HAP-1 (cell line): ENCODE measurements around the gene POP5.
"Not testable (repeated sequence)": the region's sequence is repeated elsewhere in the genome, so short reads cannot be mapped to it uniquely, and the experiment has no call there.

Source experiments
- DNase-seq, 2 experiments: peaks; one replicate each; pipeline ENCODE4 v3.0.0-alpha.2; 2016 to 2020; ENCODE audit warnings: low spot score in 2 of 2
- H3K27me3 ChIP-seq: fragments of 250-450 bp; sonication (Bioruptor Pico); 2 replicates; pipeline ENCODE4 v1.5.1; 2020; ENCODE audit warnings: low read depth, mild to moderate bottlenecking, moderate library complexity
- H3K36me3 ChIP-seq: fragments of 250-450 bp; sonication (Bioruptor Pico); replicated peaks from 2 replicates; pipeline ENCODE4 v1.5.1; 2020; ENCODE audit warnings: mild to moderate bottlenecking
- H3K4me1 ChIP-seq: fragments of 250-450 bp; sonication (Bioruptor Pico); 2 replicates; pipeline ENCODE4 v1.5.1; 2020; ENCODE audit warnings: mild to moderate bottlenecking
- H3K4me3 ChIP-seq: fragments of 250-450 bp; sonication (Bioruptor Pico); 2 replicates; pipeline ENCODE4 v1.5.1; 2020; ENCODE audit warnings: mild to moderate bottlenecking, moderate library complexity
- H3K9me3 ChIP-seq: fragments of 250-450 bp; sonication (Bioruptor Pico); 2 replicates; pipeline ENCODE4 v1.5.1; 2020; ENCODE audit warnings: mild to moderate bottlenecking, moderate library complexity
- in situ Hi-C: fragments of 300-500 bp; cut with MboI; formaldehyde crosslinking; loops from 3 replicates; pipeline ENCODE4 v1.14.3; 2020; ENCODE audit warnings: low sequenced_read_pairs, inconsistent platforms, mixed read lengths

Gene POP5

DNA sequence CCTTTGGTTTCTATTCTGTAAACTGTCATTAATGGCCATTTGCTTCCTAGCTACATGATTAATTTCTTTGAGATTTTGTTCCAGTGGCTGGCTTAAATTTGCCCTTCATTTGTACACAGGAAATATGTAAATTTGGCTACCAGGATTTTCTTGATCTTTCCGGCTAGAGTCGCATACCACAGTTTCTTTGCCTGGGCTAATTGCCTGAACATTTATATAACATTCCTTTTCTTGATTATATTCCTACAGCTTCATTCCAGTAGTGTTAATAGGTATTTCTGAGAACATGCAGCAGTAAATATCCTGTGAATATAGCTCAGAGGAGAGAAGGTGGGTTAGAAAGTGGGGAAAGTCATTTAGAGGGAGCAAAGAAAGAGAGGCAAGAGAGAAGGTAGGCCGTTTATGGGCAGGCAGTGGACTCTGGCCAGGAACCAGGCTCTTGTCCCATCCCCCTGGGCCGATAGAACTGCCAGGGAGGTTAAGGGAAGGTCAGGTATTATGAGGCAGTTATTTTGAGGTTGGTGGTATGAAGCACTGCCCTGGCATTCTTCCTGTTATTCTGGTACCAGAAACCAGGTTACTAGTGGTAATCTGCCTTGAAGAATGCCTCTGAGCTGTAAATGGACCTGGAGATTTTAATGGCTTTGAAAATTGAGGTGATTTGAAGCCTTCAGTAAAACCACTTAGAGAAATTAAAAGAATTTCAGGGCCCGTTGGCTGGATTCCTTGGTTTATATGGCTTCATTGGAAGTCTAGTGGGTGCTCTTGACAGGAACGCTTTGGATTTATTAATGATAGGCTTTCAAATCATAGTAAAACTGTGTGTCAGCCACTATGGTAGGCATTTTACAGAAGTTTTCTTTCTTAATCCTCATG is 42.7 kb downstream of the POP5 start:
- in situ Hi-C loops: no loop called here
- Histone ChIP-seq H3K36me3 (peaks cover 15% of the 10 kb centered on the region), H3K4me1 (peaks cover 26% of the 10 kb centered on the region), H3K9me3 (no peaks in the 10 kb centered on the region), H3K4me3 (no peak overlapping the region), H3K27me3 (no peaks in the 10 kb centered on the region)
- peak in 1 of 2 experiments; percentile 26 for DNase-seq

DNA sequence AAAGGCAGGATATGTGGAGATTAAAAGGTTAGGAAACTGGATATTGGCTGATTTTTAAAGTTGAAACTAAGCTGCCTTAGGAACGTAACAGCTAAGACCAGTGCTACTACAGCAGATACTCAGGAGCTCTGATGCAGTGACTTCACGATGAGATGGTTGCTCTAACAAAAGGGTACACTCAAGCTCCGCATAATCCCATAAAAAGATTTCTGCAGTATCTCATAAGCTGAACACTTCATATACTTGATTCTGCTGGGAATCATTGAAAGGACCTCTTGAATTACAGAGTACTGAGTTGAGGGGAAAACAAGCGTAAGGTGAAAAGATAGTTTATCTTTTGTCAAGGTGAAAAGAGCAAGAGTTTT is 43.4 kb downstream of the POP5 start:
- Histone ChIP-seq H3K36me3 (peaks cover 13% of the 10 kb centered on the region), H3K4me1 (peaks cover 26% of the 10 kb centered on the region), H3K9me3 (no peaks in the 10 kb centered on the region), H3K27me3 (no peaks in the 10 kb centered on the region), H3K4me3 (peak overlapping the region; percentile 1)
- DNase-seq: peak in 1 of 2 experiments; percentile 65
- in situ Hi-C loops: no loop called here

DNA sequence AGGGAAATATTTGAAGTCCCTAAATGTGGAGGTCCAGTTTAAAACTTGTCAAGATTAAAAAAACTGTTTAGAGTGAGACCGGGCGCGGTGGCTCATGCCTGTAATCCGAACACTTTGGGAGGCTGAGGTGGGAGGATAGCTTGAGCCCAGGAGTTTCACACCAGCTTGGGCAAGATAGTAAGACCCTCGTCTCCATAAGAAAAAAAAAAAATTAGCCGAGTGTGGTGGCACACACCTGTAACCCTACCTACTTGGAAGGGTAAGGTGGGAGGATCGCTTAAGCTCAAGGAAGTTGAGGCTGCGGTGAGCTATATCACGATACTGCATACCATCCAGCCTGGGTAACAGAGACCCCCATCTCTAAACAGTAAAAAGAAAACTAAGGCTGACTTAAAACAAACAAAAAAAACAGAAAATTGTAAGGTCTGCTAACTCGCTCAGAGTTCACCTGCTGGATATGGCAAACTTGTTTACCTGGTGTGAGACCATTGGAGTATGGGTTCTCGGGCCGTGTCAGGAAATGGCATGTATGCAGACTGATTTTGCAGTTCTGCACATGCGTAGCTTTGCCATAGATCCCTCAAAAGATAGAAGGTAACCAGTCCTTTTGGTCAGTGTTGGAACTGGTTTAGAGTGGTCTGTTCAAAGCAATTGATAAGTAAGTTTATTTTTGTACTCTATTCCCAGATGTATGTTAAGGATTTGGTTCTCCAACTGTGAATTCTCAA is 45.0 kb downstream of the POP5 start:
- no peak for DNase-seq
- H3K9me3 ChIP-seq: no peaks in the 10 kb centered on the region
- H3K36me3 ChIP-seq: peaks cover 13% of the 10 kb centered on the region
- no peaks in the 10 kb centered on the region for H3K27me3 ChIP-seq
- peak overlapping the region; percentile 67 for H3K4me3 ChIP-seq
- in situ Hi-C loops: no loop called here
- peaks cover 26% of the 10 kb centered on the region for H3K4me1 ChIP-seq

DNA sequence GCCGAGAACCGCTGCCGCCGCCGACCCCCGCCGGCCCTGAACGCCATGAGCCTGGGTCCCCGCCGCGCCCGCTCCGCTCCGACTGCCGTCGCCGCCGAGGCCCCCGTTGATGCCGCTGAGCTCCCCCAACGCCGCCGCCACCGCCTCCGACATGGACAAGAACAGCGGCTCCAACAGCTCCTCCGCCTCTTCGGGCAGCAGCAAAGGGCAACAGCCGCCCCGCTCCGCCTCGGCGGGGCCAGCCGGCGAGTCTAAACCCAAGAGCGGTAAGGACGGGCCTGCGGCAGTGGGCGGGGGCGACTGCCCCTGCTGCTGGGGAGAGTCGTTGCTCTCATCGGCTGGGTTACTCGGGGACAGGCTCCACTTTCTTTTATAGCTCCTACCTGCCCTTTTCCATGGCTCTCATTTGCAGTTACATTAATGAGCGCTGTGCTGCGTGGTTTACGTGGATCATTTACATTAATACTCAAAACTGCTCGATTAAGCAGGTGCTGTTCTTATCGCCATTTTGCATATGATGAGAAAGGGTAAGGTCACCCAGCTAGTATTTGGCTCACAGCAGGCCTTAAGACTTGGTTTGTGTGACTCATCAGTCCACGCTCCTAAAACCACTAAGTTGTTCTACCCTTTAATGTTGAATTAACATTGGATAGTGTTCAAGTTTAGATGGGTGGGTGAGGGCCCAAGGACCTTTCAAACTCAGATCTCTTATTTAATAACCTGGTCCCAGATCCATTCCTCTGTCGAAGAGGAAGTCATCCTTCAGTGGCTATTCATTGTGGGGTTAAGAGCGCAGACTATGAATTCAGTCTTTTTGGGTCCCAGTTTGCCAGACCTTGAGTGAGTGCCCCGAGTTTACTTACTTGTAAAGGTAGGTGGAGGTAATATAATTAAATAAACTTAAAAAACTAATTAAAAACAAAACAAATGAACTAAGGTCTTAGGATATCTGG is 46.2 kb downstream of the POP5 start:
- in situ Hi-C loops: no loop called here
- Histone ChIP-seq H3K4me1 (peaks cover 26% of the 10 kb centered on the region), H3K27me3 (no peaks in the 10 kb centered on the region), H3K4me3 (peak overlapping the region; percentile 67), H3K36me3 (peaks cover 13% of the 10 kb centered on the region), H3K9me3 (no peaks in the 10 kb centered on the region)
- DNase-seq: peak; percentile 44 to 72

DNA sequence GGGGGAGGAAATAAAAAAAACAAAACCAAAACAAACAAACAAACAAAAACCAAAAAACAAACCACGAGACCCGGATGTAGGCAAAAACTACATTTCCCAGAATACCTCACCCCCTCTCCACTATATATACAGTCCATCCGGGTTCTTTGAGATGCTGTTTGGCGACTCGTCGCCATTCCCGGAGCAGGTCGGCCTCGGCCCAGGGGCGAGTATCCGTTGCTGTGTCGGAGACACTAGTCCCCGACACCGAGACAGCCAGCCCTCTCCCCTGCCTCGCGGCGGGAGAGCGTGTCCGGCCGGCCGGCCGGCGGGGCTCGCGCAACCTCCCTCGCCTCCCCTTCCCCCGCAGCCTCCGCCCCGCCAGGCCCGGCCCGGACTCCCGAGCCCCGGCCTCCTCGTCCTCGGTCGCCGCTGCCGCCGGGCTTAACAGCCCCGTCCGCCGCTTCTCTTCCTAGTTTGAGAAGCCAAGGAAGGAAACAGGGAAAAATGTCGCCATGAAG is 46.9 kb downstream of the POP5 start, which contains the start of gene RNF10:
Gene RNF10, plus strand, starts transcription at position 154 of the 500 bp plus-strand sequence. CDS start 456 bp downstream, outside the sequence.
- Histone ChIP-seq H3K36me3 (peaks cover 12% of the 10 kb centered on the region), H3K4me3 (peak within 1 kb of the TSS; percentile 67), H3K4me1 (peaks cover 32% of the 10 kb centered on the region), H3K27me3 (no peaks in the 10 kb centered on the region), H3K9me3 (no peaks in the 10 kb centered on the region)
- in situ Hi-C loops: no loop called here
- peak; percentile 79 to 83 for DNase-seq

DNA sequence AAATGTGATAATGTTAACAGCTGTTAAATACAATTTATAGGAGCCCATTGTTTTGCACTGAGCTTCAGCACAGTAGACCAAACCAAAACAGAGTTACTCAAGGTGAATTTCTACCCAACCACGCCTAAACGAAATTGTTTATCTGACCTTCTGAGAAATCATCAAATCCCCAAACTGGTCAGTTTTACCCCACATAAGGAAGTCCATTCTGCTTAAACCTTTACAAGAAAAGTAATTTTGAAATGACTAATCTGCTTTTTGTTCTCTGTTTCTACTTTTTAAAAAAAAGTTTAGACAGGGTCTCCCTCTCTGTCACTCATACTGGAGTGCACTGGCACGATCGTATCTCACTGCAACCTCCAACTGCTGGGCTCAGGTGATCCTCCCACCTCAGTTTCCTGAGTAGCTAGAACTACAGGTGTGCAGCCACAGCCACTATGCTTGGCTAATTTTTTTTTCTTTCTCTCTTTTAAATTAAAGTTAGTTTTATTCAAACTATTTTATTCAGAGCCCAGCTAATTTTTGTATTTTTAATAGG is 48.4 kb downstream of the POP5 start:
- in situ Hi-C loops: no loop called here
- H3K27me3 ChIP-seq: no peaks in the 10 kb centered on the region
- H3K9me3 ChIP-seq: no peaks in the 10 kb centered on the region
- no peak overlapping the region for H3K4me3 ChIP-seq
- no peak for DNase-seq
- H3K4me1 ChIP-seq: peaks cover 26% of the 10 kb centered on the region
- H3K36me3 ChIP-seq: peaks cover 8% of the 10 kb centered on the region

DNA sequence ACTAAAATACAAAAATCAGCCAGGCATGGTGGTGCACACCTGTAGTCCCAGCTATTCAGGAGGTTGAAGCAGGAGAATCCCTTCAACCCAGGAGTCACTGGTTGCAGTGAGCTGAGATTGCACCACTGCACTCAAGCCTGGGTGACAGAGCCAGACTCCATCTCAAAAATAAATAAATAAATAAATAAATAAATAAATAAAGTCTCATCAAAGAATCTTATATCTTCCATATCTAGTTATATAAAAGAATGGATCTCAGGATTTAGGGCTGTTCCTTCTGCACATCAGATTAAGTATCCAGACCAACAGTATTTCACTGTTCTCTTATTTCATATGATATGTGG is 50.8 kb downstream of the POP5 start:
- H3K4me1 ChIP-seq, H3K36me3 ChIP-seq, in situ Hi-C loops, H3K27me3 ChIP-seq, H3K9me3 ChIP-seq, DNase-seq: not testable (repeated sequence)
- peak overlapping the region; percentile 77 for H3K4me3 ChIP-seq

DNA sequence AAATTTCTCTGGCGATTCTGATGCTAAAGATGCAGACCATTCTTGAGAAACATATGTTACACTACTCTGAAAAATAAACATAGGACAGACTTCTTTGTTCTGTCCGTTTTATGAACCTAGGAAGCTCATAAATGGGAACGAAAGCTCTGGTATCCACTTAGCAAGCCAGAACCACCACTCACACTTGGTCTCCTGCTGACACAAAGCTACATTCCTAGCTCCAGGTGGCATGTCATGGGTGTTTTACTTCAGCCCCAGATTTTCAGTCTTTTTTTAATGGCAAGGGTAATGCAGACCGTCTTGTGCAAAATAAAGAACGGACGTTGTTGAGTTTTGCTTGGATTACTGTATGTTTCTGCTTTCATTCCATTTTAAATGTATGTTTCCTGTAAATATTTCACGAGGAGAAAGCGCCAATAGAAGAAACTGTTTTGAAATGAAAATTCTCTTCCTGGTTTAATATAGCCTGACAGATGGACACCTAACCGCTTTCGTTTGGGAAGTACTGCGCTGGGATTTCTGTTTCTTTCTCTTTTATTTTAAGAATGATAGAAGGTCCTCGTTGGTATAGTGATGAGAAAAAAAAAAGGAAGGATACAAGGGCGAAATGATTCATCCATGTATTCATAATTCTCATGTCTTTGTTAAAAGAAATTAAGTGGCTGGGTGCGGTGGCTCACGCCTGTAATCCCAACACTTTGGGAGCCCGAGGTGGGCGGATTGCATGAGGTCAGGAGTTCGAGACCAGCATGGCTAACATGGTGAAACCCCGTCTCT is 51.4 kb downstream of the POP5 start:
- in situ Hi-C loops: no loop called here
- Histone ChIP-seq H3K27me3 (no peaks in the 10 kb centered on the region), H3K36me3 (peaks cover 3% of the 10 kb centered on the region; the same call in 1 of the 2 replicates), H3K4me3 (peak overlapping the region; percentile 77), H3K4me1 (peaks cover 10% of the 10 kb centered on the region), H3K9me3 (no peaks in the 10 kb centered on the region)
- peak; percentile 59 to 85 for DNase-seq

DNA sequence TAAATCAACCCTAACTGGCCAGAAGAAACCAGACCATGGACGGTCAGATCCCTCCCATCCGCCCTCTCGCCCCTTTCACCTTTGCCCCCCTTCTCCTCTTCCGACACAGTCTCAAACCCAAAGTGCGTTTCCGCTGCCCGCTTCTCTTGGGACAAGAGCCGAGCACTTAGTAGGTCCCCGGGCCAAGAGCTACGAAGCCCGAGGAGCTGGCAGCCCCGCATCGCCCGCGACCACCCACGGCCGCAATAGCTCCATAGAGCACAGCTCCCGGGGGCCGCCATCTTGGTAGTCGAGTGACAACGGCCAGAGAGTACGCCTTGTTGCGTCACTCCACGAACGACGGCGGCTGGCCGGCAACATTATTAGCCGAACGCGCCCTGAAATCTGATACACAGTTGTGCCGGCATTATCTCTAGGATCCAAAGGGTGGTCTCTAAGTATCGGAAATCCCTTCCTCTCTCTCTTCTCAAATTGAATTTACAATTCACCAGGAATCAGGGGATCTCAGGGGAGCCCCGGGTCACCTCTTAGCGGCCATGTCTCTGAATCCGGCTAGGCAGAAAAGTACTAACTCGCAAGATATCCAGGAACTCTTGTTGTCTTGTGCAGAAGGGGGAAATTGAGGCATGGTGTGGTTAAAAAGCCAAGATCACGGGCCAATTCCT is 52.2 kb downstream of the POP5 start, which contains the start of gene COQ5:
Gene COQ5, minus strand, starts transcription at position 298 of the 665 bp plus-strand sequence. Its CDS starts 17 bp downstream, at position 281.
- peak within 1 kb of the TSS; percentile 77 for H3K4me3 ChIP-seq
- in situ Hi-C loops: no loop called here
- peak; percentile 84 to 92 for DNase-seq
- peaks cover 4% of the 10 kb centered on the region for H3K36me3 ChIP-seq
- H3K9me3 ChIP-seq: no peaks in the 10 kb centered on the region
- peaks cover 10% of the 10 kb centered on the region for H3K4me1 ChIP-seq
- no peaks in the 10 kb centered on the region for H3K27me3 ChIP-seq
